Tibial nerve (tissue), 4 donors: Measurements from ENCODE around the gene SUSD2. TPM values are rescaled to one million over a fixed set of nuclear protein-coding genes. Genes with fewer than 3 reads are reported as not detected.

Experiments
- DNase-seq, 2 donors: peaks; one replicate each; pipeline ENCODE4 v3.0.0-alpha.2; 2019; ENCODE audit warnings: low spot score in 2 of 2
- H3K27ac ChIP-seq, 4 donors: fragments of 200-600 bp; sonication (generic) in 3 of 4; one replicate each; pipeline ENCODE4 v1.5.1; 2017 to 2019; ENCODE audit warnings: mild to moderate bottlenecking in 1 of 4
- H3K27me3 ChIP-seq, 2 donors: fragments of 200-600 bp; sonication (generic) in 1 of 2; one replicate each; pipeline versions ENCODE4 v1.5.1 to v1.6.0; 2017 to 2019
- H3K36me3 ChIP-seq, 3 donors: fragments of 200-600 bp; sonication (generic); one replicate each; pipeline ENCODE4 v1.5.1; 2018 to 2019
- H3K4me1 ChIP-seq, 4 donors: fragments of 200-600 bp; sonication (generic) in 3 of 4; one replicate each; pipeline ENCODE4 v1.5.1; 2017 to 2019
- H3K4me3 ChIP-seq, 4 donors: fragments of 200-600 bp; sonication (generic) in 3 of 4; one replicate each; pipeline ENCODE4 v1.5.1; 2017 to 2019; ENCODE audit warnings: mild to moderate bottlenecking in 1 of 4, moderate library complexity in 1 of 4
- H3K9me3 ChIP-seq, 4 donors: fragments of 200-600 bp; sonication (generic) in 3 of 4; one replicate each; pipeline ENCODE4 v1.5.1; 2017 to 2019
- EP300 ChIP-seq, 2 donors: sonication (generic); formaldehyde crosslinking; IDR thresholded peaks; one replicate each; pipeline ENCODE4 v1.6.1; 2017; ENCODE audit warnings: antibody characterized with exemption in 2 of 2, mild to moderate bottlenecking in 1 of 2
- POLR2A ChIP-seq, 2 donors: fragments of 450-650 bp; IDR thresholded peaks; one replicate each; pipeline ENCODE4 v1.6.1; 2017; ENCODE audit warnings: antibody characterized with exemption in 2 of 2, mild to moderate bottlenecking in 2 of 2, moderate library complexity in 2 of 2
- WGBS, 2 donors: methylation state at CpG; one replicate each; pipeline ENCODE4 v1.1.5; 2018; 5-methylcytosine and 5-hydroxymethylcytosine counted together
- total RNA-seq, 4 donors: library from RNA; depleted of rRNA; stranded (reverse); fragments of >200 nt; gene quantifications; one replicate each; pipeline ENCODE4 v1.1.0, GENCODE V29; 2016
- TF ChIP-seq, protein P1 (sequence below), 5 experiments: fragments of 200-600 bp in 3 of 5; fragments of 450-650 bp in 2 of 5; sonication (generic) in 3 of 5; IDR thresholded peaks; one replicate each; pipeline ENCODE4 v1.5.1; 2016 to 2019; ENCODE audit warnings: antibody characterized with exemption in 5 of 5, mild to moderate bottlenecking in 3 of 5, moderate library complexity in 2 of 5

The SUSD2 gene
- total RNA-seq, 4 donors from 2014 or later = 9.0 to 9.6 (median 9.4) TPM

- TF ChIP-seq, protein P1, sequence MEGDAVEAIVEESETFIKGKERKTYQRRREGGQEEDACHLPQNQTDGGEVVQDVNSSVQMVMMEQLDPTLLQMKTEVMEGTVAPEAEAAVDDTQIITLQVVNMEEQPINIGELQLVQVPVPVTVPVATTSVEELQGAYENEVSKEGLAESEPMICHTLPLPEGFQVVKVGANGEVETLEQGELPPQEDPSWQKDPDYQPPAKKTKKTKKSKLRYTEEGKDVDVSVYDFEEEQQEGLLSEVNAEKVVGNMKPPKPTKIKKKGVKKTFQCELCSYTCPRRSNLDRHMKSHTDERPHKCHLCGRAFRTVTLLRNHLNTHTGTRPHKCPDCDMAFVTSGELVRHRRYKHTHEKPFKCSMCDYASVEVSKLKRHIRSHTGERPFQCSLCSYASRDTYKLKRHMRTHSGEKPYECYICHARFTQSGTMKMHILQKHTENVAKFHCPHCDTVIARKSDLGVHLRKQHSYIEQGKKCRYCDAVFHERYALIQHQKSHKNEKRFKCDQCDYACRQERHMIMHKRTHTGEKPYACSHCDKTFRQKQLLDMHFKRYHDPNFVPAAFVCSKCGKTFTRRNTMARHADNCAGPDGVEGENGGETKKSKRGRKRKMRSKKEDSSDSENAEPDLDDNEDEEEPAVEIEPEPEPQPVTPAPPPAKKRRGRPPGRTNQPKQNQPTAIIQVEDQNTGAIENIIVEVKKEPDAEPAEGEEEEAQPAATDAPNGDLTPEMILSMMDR (IDR thresholded peaks at IDR 0.05) = peak in 2 of 5 experiments; percentile 27 to 30
- TF ChIP-seq EP300 (IDR thresholded peaks at IDR 0.05) (no peak), POLR2A (IDR thresholded peaks at IDR 0.05) (no peak)
- Histone ChIP-seq H3K27me3 (no peaks in the 10 kb centered on the region), H3K4me1 (no peaks in the 10 kb centered on the region), H3K9me3 (no peaks in the 10 kb centered on the region), H3K4me3 (no peak overlapping the region), H3K27ac (no peak overlapping the region), H3K36me3 (peaks cover 0 to 24% (median 0%) of the 10 kb centered on the region in 3 donors)
- DNase-seq = no peak
- WGBS, 2 donors = 68 to 71% methylated on average over 10 to 11 of the region's 18 CpGs
Observed at GRCh38 chr22:24230911-24231656, 49.8 kb downstream of the SUSD2 start.

- Histone ChIP-seq H3K36me3 (peaks cover 0 to 18% (median 0%) of the 10 kb centered on the region in 3 donors), H3K9me3 (no peaks in the 10 kb centered on the region), H3K27ac (no peak overlapping the region), H3K27me3 (no peaks in the 10 kb centered on the region), H3K4me1 (no peaks in the 10 kb centered on the region), H3K4me3 (no peak overlapping the region)
- 78 to 90% methylated on average over 8 to 9 of the region's 9 CpGs for WGBS, 2 donors
- DNase-seq = no peak
- TF ChIP-seq POLR2A (IDR thresholded peaks at IDR 0.05) (no peak), EP300 (IDR thresholded peaks at IDR 0.05) (no peak)
- TF ChIP-seq, protein P1 (IDR thresholded peaks at IDR 0.05) = no peak
Observed at GRCh38 chr22:24231706-24232105, 50.4 kb downstream of the SUSD2 start.

DNA sequence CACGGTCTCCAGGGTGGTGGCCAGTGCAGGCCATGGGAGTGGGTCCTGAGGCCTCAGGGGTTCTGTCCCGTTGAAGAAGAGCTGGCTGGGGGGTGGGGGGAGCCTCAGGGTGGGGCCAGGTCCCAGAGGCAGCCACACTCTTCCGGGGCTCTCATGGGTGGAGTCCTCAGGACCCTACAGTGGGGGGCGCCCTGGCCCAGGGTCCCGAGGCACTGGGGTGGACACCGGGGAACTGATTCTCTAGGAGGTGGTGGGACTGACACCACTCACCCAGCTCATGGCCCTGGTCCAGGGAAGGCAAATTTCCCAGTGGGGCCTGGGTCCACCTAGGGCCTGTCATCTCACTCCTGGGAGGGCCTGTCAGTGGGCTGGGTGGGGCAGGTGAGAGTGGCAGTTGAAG, 50.8 kb downstream of the SUSD2 start:
- TF ChIP-seq POLR2A (IDR thresholded peaks at IDR 0.05) (no peak), EP300 (IDR thresholded peaks at IDR 0.05) (no peak)
- TF ChIP-seq, protein P1 (IDR thresholded peaks at IDR 0.05) = no peak
- H3K27ac ChIP-seq = no peak overlapping the region
- 77 to 95% methylated on average over 6 of the region's 6 CpGs for WGBS, 2 donors
- H3K4me3 ChIP-seq = no peak overlapping the region
- no peak for DNase-seq
- H3K9me3 ChIP-seq = no peaks in the 10 kb centered on the region
- no peaks in the 10 kb centered on the region for H3K27me3 ChIP-seq
- H3K4me1 ChIP-seq = no peaks in the 10 kb centered on the region
- H3K36me3 ChIP-seq = peaks cover 0 to 17% (median 0%) of the 10 kb centered on the region in 3 donors

GRCh38 chr22:24232725-24233124, 51.4 kb downstream of the SUSD2 start:
- H3K4me3 ChIP-seq = no peak overlapping the region
- 86 to 91% methylated on average over 8 to 15 of the region's 15 CpGs for WGBS, 2 donors
- H3K36me3 ChIP-seq = peaks cover 0 to 11% (median 0%) of the 10 kb centered on the region in 3 donors

DNA sequence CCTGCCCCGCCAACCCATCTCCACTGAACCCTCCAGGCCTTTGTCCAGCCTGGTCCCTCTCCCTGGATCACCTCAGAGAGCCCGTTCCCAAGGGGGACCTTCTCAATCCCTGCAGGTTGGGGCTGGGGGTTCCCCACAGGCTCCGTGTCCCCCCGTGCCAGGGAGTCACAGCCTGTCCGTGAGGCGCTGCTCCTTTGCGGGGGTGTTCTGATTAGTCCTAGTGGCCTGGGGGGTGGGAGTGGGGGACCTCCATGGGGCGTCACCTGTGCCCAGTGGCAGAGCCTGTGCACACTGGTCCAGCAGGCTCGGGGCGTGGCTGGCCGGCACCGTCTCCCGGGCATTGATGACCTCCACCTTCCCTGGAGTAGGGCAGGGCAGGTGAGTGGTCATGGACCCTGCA, 51.9 kb downstream of the SUSD2 start:
- Histone ChIP-seq H3K4me1 (no peaks in the 10 kb centered on the region), H3K27ac (no peak overlapping the region), H3K4me3 (no peak overlapping the region), H3K36me3 (peaks cover 0 to 10% (median 0%) of the 10 kb centered on the region in 3 donors), H3K9me3 (no peaks in the 10 kb centered on the region), H3K27me3 (no peaks in the 10 kb centered on the region)
- whole genome bisulfite sequencing, 2 donors = 91 to 92% methylated on average over 3 to 12 of the region's 13 CpGs
- DNase-seq = no peak
- TF ChIP-seq EP300 (IDR thresholded peaks at IDR 0.05) = no peak
- TF ChIP-seq POLR2A (IDR thresholded peaks at IDR 0.05) = no peak
- TF ChIP-seq, protein P1 (IDR thresholded peaks at IDR 0.05) = no peak

More at GRCh38 chr22:24232725-24233124, 51.4 kb downstream of the SUSD2 start:
- no peaks in the 10 kb centered on the region for H3K27me3 ChIP-seq
- H3K4me1 ChIP-seq = no peaks in the 10 kb centered on the region
- H3K9me3 ChIP-seq = no peaks in the 10 kb centered on the region
- no peak for DNase-seq
- H3K27ac ChIP-seq = no peak overlapping the region
- TF ChIP-seq POLR2A (IDR thresholded peaks at IDR 0.05) (no peak), EP300 (IDR thresholded peaks at IDR 0.05) (no peak)
- TF ChIP-seq, protein P1 (IDR thresholded peaks at IDR 0.05) = no peak
